Heart left ventricle (tissue), 16 donors: ENCODE data around the gene CDC42EP3. TPM values are rescaled to one million over a fixed set of nuclear protein-coding genes. Genes with fewer than 3 reads are reported as not detected.
A peak's percentile ranks its signal among the peaks of the same experiment; 100 is the strongest.

ENCODE experiments used
- ATAC-seq, 4 donors: fragments of 200-7000 bp; cut with Tn5 transposase; one replicate each; pipeline ENCODE4 v1.9.1; 2020 to 2022; ENCODE audit warnings: moderate library complexity in 4 of 4, mild to moderate bottlenecking in 3 of 4, moderate number of reproducible peaks in 1 of 4
- DNase-seq, 5 donors: peaks; one replicate each; pipeline ENCODE4 v3.0.0-alpha.2; 2020
- H3K27ac ChIP-seq, 12 donors: fragments of 200-600 bp; sonication (generic) in 4 of 12; one replicate each; pipeline versions ENCODE4 v1.5.0 to v1.8.0; 2016 to 2022; ENCODE audit warnings: mild to moderate bottlenecking in 2 of 12
- H3K27me3 ChIP-seq, 9 donors: fragments of 200-600 bp; sonication (generic) in 2 of 9; one replicate each; pipeline versions ENCODE4 v1.5.1 to v1.8.0; 2016 to 2022; ENCODE audit warnings: mild to moderate bottlenecking in 3 of 9
- H3K36me3 ChIP-seq, 9 donors: fragments of 200-600 bp; sonication (generic) in 2 of 9; one replicate each; pipeline versions ENCODE4 v1.5.0 to v1.8.0; 2018 to 2022; ENCODE audit warnings: mild to moderate bottlenecking in 2 of 9
- H3K4me1 ChIP-seq, 12 donors: fragments of 200-600 bp; sonication (generic) in 4 of 12; one replicate each; pipeline versions ENCODE4 v1.5.0 to v1.8.0; 2016 to 2022; ENCODE audit warnings: mild to moderate bottlenecking in 3 of 12
- H3K4me3 ChIP-seq, 12 donors: fragments of 200-600 bp; sonication (generic) in 4 of 12; one replicate each; pipeline versions ENCODE4 v1.5.0 to v1.8.0; 2017 to 2022; ENCODE audit warnings: mild to moderate bottlenecking in 9 of 12, moderate library complexity in 4 of 12
- H3K9me3 ChIP-seq, 12 donors: fragments of 200-600 bp; sonication (generic) in 4 of 12; one replicate each; pipeline versions ENCODE4 v1.5.0 to v1.8.0; 2016 to 2022; ENCODE audit warnings: mild to moderate bottlenecking in 1 of 12
- POLR2A ChIP-seq, 2 donors: fragments of 450-650 bp; IDR thresholded peaks; one replicate each; pipeline ENCODE4 v1.6.1; 2017; ENCODE audit warnings: antibody characterized with exemption in 2 of 2, mild to moderate bottlenecking in 2 of 2, moderate library complexity in 2 of 2
- WGBS, 4 donors: extraction: QIAGEN DNeasy Blood & Tissue Kit in 2 of 4; methylation state at CpG; one replicate each; pipeline versions ENCODE4 v1.1.5 to v1.1.7; 2013 to 2018; 5-methylcytosine and 5-hydroxymethylcytosine counted together
- intact Hi-C, 10 donors: fragments of 100-400 bp; cut with DNase I; formaldehyde crosslinking; loops; one replicate each; pipeline versions ENCODE4 v1.11.1 to v1.14.2; 2022
- polyA plus RNA-seq, 2 donors: library from polyadenylated mRNA; stranded (reverse); fragments of 200-250 nt; gene quantifications; one replicate each; pipeline ENCODE4 v1.2.3, GENCODE V29; 2013
- total RNA-seq, 9 donors: library from RNA; depleted of rRNA in 2 of 9; stranded (reverse); fragments of >200 nt in 2 of 9; fragmentation: NEBNext Ultra II Directional in 3 of 9; extraction: Animal tissue kit (Norgen Biotek cat#: 25700) in 3 of 9; gene quantifications; one replicate each; pipeline versions ENCODE4 v1.1.0 to v1.2.4, GENCODE V29; 2016 to 2023
- TF ChIP-seq, protein P1 (sequence below), 12 donors: fragments of 200-600 bp; sonication (generic) in 4 of 12; IDR thresholded peaks; one replicate each; pipeline versions ENCODE4 v1.5.0 to v1.8.0; 2018 to 2022; ENCODE audit warnings: antibody characterized with exemption in 12 of 12, mild to moderate bottlenecking in 5 of 12
- donor health status: ischemic (EF 13 %, LVEDD 7.1; RV severe dilation, severe dysfunction).
- donor health status: healthy with polysubstance abuse.
- donor health status: DM: no; HTN: yes; CAD: no.
- donor health status: DM: no; HTN: no; CAD: no.
- donor health status: ischemic (EF 25% LVEDD 6.9; RV normal size, moderate dysfunction).
- donor health status: ischemic (EF 25% LVEDD 5.7; RV mildly dilated, moderate dysfunction).
- donor health status: healthy.
- donor health status: DM: yes; HTN: yes; CAD: no.
- donor health status: ischemic (EF 35%, LVEDD 5.7; RV mildly dilated, moderate dysfunction).
- donor health status: nonischemic (EF 11% LVEDD 7.7; RV severe dilation, severe dysfunction).
- donor health status: DM: yes; HTN: yes; CAD: no.
- donor health status: PGD.
- donor health status: ischemic (EF 29% LVEDD 5.4; RV normal size, mild dysfunction).
- donor health status: nonischemic (EF 23%, LVEDD 6.1; RV moderate dilation, normal function).

CDC42EP3 gene
- total and polyA plus RNA-seq, 11 donors: 32.5 to 189 (median 111) TPM

DNA sequence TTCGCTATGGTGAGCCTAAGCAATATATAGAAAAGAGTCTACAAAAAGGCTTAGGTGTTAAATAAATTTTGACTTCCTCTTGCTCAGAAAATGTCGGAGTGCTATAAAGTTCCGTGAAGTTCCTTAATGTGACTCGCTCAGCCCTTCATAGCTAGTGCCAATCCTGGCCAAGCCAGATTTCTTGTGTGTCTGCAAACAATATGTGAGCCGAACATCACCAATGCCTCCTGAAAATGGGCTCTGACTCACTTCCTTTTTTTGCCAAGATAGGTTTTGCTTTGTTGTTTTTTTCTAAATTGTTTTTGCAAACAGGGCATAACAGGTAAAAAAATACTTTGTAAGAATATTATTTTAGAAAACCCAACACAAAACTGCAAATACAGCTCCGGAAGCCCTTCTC lies 26.1 kb downstream of the CDC42EP3 start:
- WGBS, 4 donors: 53 to 75% (median 69%) methylated on average over 6 of the region's 6 CpGs
- peaks cover 0 to 59% (median 39%) of the 10 kb centered on the region in 9 donors for H3K36me3 ChIP-seq

GRCh38 chr2:37644191-37644590 lies 27.3 kb downstream of the CDC42EP3 start:
- no peak for ATAC-seq
- intact Hi-C loops: no loop called here

More for the DNA sequence above, 26.1 kb downstream of the CDC42EP3 start:
- ATAC-seq (no peak), DNase-seq (no peak)
- no peak overlapping the region for H3K4me3 ChIP-seq
- peaks cover 15 to 92% (median 78%) of the 10 kb centered on the region in 12 donors for H3K4me1 ChIP-seq
- peak overlapping the region in 8 of 12 donors; percentile 21 to 91 (median 40) for H3K27ac ChIP-seq
- no peak for TF ChIP-seq POLR2A (IDR thresholded peaks at IDR 0.05)
- TF ChIP-seq, protein P1, sequence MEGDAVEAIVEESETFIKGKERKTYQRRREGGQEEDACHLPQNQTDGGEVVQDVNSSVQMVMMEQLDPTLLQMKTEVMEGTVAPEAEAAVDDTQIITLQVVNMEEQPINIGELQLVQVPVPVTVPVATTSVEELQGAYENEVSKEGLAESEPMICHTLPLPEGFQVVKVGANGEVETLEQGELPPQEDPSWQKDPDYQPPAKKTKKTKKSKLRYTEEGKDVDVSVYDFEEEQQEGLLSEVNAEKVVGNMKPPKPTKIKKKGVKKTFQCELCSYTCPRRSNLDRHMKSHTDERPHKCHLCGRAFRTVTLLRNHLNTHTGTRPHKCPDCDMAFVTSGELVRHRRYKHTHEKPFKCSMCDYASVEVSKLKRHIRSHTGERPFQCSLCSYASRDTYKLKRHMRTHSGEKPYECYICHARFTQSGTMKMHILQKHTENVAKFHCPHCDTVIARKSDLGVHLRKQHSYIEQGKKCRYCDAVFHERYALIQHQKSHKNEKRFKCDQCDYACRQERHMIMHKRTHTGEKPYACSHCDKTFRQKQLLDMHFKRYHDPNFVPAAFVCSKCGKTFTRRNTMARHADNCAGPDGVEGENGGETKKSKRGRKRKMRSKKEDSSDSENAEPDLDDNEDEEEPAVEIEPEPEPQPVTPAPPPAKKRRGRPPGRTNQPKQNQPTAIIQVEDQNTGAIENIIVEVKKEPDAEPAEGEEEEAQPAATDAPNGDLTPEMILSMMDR (IDR thresholded peaks at IDR 0.05): no peak
- H3K27me3 ChIP-seq: no peaks in the 10 kb centered on the region
- H3K9me3 ChIP-seq: peaks cover 0 to 7% (median 0%) of the 10 kb centered on the region in 12 donors
- intact Hi-C loops: loop anchor here in 1 of 10 donors (5.0 kb wide), 1 partner anchor 228 kb away; no protein-coding TSS in a partner anchor

DNA sequence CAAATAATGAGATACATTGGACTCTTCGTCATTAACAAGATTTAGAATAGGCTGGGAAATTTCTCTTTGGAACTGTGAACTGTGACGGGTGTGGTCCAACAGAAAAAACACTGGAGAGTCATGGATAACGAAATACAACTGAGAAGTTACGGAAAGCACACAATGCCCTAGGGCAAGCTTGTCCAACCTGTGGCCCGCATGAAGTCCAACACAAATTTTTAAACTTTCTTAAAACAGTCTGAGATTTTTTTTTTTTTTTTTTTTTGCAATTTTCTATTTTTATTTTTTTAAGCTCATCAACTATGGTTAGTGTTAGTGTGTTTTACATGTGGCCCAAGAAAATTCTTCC lies 27.7 kb downstream of the CDC42EP3 start:
- WGBS, 4 donors: 88 to 93% (median 91%) methylated on average over 5 of the region's 5 CpGs
- TF ChIP-seq POLR2A (IDR thresholded peaks at IDR 0.05): no peak
- TF ChIP-seq, protein P1 (IDR thresholded peaks at IDR 0.05): no peak
- no peak for ATAC-seq
- Histone ChIP-seq H3K9me3 (peaks cover 0 to 7% (median 0%) of the 10 kb centered on the region in 12 donors), H3K27ac (peak overlapping the region in 3 of 12 donors; percentile 20 to 40 (median 40)), H3K27me3 (no peaks in the 10 kb centered on the region), H3K36me3 (peaks cover 0 to 59% (median 39%) of the 10 kb centered on the region in 9 donors), H3K4me1 (peaks cover 15 to 81% (median 63%) of the 10 kb centered on the region in 12 donors), H3K4me3 (no peak overlapping the region)
- DNase-seq: no peak
- intact Hi-C loops: no loop called here

More at GRCh38 chr2:37644191-37644590, 27.3 kb downstream of the CDC42EP3 start:
- H3K27me3 ChIP-seq: no peaks in the 10 kb centered on the region
- H3K27ac ChIP-seq: peak overlapping the region in 1 of 12 donors; percentile 40
- no peak overlapping the region for H3K4me3 ChIP-seq
- DNase-seq: no peak
- WGBS, 4 donors: 58 to 63% (median 62%) methylated on average over 5 of the region's 5 CpGs
- H3K36me3 ChIP-seq: peaks cover 0 to 59% (median 39%) of the 10 kb centered on the region in 9 donors
- peaks cover 0 to 7% (median 0%) of the 10 kb centered on the region in 12 donors for H3K9me3 ChIP-seq
- no peak for TF ChIP-seq POLR2A (IDR thresholded peaks at IDR 0.05)
- TF ChIP-seq, protein P1 (IDR thresholded peaks at IDR 0.05): no peak
- H3K4me1 ChIP-seq: peaks cover 15 to 82% (median 68%) of the 10 kb centered on the region in 12 donors

DNA sequence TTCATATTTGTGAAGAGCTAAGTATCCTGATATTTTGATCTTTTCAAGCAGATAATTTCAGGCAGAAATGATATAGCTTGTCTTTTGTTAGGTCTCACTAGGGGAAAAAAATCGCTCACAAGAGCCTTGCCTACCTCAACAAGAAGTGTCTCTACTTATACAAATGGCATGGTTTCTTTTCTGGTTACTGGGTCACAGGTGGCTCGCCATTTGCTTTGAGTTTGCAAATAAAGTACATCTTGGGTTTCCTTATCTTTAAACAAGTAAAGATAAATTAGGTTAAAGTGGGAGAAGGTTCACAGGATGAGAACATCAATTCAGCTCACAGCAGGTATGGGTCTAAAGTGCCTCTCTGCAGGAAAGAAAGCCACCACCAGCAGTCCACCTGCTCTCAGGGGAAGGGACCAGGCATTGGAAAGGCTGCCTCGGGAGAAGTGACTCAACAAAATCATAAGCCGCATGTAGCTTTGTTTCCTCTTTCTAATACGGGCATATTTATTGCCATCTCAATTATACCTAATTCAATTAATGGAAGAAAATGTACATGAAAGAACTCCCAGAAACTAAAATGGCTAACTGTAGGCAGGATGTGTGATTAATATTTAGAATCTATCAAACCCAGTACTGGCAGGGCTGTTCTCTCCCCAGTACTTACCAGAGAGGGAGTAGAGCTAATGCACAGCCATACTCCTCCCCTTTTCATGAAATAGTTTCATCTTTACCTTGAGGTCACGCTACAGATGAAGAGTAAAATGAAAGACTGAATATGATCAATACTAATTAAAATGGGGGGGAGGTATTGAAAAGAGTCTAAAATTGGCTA lies 28.3 kb downstream of the CDC42EP3 start:
- Histone ChIP-seq H3K9me3 (peaks cover 0 to 7% (median 0%) of the 10 kb centered on the region in 12 donors), H3K4me1 (peaks cover 14 to 81% (median 58%) of the 10 kb centered on the region in 12 donors), H3K27me3 (no peaks in the 10 kb centered on the region), H3K27ac (peak overlapping the region in 4 of 12 donors; percentile 8 to 40 (median 22)), H3K36me3 (peaks cover 0 to 58% (median 39%) of the 10 kb centered on the region in 9 donors), H3K4me3 (no peak overlapping the region)
- intact Hi-C loops: no loop called here
- no peak for ATAC-seq
- WGBS, 4 donors: 73 to 89% (median 79%) methylated on average over 6 of the region's 6 CpGs
- TF ChIP-seq, protein P1 (IDR thresholded peaks at IDR 0.05): no peak
- TF ChIP-seq POLR2A (IDR thresholded peaks at IDR 0.05): no peak
- DNase-seq: no peak
